Activated T-cell treated with anti-CD3 and anti-CD28 coated beads for 48 hours (primary cell): ENCODE results near the gene BCAR3.

Experiments
- DNase-seq: peaks from one replicate; pipeline ENCODE4 v3.0.0-alpha.2; 2020; ENCODE audit warnings: low read depth

Gene BCAR3

DNA sequence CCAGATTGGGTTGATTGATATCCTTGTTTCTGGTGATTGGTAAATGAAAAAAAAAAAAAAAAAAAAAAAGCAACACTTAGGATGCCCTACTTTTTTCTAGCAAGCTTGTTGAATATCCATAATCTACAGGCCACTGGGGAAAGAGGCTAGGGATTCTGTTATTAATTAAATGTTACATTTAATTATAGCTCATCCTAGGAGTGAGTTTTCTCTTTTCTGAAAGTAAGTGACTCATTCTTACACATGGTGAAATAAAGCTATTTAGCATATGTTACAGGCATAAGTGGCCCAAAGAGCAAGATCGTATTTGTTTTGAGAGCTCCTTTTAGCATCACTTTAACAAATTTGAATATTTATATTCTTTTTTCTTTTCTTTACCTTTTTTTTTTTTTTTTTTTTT, 139.2 kb downstream of the BCAR3 start:
- DNase-seq, result no peak

DNA sequence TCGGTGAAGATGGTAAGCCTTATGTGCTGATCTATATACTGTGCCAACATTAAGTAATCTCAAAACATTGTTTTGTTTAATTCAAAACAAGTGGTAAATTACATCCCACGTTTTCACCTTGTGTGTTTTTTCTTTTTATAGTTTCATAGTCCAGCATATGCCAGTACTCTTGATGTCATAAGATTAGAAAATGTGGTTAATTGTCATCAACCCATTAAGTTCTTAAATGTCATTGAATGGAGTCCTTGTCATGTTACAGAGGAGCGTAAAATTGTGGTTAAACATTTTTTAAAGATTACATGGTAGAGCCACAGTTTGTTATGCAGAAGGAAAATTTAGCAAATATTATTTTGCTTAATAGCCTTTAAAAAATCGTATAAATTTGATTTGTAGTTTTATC, 140.6 kb downstream of the BCAR3 start:
- DNase-seq, result no peak

DNA sequence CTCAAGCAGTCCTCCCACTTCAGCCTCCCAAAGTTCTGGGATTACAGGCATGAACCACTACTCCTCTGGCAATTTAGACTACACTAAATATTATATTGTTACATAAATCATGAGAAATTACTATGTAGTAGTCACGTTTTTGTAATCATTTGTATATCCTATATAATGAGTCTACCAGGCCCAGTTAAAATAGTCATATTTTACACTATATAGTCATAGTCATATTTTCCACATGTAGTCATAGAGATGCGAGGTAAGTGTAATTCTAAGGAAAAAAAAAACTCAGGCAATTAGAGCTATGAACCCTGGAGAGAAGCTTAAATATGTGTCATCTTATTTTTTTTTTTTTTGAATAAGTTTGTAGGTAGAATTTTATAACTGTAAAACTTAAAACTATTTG, 143.7 kb downstream of the BCAR3 start:
- DNase-seq, result no peak

DNA sequence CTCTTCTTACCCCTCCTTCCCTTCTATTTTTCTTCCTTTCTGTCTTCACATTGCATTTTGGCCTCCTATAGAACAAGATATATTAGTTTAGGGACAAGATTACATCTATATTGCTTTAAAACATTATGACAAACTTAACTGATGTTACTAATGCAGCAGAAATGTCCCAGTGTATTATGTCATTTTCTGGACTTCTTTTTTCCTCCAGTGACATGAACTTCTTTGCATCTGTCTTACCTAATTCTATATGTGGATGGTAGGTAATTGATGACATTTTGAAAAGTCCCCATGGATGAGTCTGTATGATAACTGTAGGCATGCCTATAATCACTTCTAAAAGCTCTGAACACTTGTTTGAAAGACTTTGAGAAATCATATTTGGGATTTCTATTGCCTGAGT, 144.2 kb downstream of the BCAR3 start:
- DNase-seq, result no peak

DNA sequence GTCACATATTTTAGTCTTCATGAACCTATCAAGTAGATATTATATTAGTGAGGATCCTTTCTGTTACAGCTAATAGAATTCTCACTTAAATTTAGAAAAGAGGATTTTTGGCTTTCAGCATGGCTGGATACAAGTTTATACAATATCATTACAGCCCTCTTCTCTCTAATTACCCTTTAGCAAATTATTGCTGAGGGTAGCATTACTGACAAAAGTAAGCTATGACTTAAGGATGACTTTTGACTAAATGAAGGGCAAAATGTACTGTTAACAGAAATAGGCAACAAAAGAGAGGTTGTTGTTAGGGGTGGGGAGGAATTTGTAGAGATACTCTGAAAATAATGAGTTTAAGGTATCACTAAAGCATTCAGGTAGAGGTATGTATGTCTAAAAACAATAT, 148.0 kb downstream of the BCAR3 start:
- DNase-seq, result no peak

DNA sequence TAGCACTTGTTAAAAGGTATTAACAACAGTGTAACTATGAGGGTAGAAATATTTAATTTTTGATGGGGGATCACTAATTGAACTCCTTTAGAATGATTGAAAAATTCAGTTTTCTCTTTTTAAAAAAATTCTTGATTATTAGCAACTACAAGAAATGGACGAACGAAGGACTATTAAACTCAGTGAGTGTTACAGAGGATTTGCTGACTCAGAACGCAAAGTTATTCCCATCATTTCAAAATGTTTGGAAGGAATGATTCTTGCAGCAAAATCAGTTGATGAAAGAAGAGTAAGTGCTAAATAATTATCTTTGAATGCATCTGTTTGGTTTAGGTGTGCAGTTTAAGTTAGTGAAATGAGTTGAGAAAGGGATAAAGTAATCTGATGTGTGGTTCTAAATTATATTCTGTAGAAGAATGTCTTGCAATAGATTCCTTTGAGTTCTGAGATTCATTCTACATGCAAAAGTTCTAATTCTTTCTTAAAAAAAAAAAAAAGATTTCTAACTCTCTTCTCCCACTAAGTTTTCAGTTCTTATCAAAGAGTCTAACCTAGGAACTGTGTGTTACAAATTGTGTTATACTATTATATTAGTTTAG, 148.8 kb downstream of the BCAR3 start:
- DNase-seq, result no peak

DNA sequence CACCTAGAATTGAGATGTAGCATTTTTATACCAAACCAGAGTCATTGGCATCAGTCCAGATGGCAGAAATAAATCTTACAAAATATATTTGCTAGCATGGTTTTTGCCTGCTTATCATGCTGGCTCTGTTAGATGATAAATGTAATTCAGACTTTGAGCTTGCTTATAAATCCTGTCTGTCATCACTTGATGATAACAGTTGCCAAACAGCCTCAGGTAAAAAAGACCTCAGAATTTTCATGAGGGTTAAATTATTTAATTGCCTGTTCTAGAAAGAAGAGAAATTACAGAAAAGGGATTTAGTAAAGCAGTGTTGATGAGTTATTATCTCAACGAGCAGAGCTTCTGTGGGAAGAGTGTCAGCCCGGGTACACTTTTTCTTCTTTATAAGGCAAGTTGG, 150.4 kb downstream of the BCAR3 start:
- DNase-seq, result no peak

DNA sequence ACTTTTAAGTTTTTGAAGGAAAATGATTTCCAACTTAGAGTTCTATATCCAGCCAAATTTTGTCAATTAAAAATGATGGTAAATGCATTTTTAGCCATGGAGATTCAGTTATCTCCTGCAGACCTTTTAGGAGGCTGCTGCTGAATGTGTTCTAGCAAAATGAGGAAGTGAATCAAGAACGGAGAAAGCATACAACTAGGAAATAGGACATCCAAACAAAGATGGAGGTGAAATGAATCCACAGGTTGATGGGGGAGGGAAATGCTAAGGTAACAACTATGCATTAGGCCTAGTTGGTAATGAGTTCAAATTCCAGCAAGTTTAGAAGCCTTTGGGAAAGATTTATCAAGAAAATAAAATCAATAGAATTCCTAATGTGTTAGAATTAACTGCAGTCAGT, 153.2 kb downstream of the BCAR3 start:
- DNase-seq, result no peak

DNA sequence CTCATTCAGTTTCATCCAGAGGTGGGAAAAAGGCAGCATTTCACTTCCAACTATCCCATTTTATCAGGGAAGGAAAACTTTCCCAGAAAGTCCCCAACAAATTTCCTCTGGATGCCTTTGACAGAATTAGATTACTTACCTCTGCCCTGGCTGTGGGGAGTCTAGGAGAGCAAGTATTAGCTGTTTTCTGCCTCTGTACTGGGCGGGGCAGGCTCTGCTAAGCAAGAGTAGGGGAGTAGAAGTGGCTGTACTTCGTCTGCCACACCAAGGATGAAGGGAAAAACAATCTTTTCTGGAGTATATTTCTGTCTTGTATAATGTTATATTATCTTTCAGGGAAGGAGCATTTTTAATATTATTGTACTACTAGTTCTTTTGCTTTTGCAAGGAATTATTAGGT, 155.2 kb downstream of the BCAR3 start:
- no peak for DNase-seq

DNA sequence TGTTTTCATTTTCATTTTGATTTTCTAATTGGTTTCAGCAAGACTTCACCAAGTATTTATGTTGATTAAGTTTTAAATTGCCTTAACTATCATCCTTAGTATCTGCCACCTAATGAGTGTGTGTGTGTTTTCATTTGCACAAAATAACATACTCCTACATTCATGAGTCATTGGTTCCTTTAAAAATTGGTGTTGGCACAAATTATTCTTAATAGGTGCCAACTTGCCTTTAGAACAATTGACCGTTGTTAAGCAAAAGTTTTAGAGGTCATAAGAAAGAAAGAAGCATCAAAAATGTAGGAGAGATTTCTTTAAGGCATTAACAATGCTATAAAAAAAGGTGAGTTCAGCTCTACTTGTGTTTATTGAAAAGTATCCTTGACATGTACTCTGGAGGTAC, 156.2 kb downstream of the BCAR3 start:
- no peak for DNase-seq

DNA sequence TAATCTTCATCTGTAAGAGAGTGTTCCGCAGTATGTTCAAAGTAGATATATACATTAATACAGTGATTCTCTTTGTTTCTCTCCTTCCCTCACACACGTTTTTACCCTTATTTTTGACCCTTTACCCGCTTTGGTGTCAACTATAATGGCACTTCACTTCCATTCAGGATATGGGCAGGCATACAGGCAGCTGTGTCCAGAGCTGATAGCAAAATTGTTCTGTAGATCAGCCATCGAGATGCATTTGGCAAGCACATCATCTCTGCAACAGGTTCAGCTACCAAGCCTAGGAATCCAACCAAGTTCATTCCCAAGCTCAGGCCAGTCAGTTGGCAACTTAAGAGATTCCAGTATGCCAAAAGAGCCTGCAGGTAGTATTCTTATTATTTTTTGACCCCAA, 158.9 kb downstream of the BCAR3 start:
- no peak for DNase-seq

DNA sequence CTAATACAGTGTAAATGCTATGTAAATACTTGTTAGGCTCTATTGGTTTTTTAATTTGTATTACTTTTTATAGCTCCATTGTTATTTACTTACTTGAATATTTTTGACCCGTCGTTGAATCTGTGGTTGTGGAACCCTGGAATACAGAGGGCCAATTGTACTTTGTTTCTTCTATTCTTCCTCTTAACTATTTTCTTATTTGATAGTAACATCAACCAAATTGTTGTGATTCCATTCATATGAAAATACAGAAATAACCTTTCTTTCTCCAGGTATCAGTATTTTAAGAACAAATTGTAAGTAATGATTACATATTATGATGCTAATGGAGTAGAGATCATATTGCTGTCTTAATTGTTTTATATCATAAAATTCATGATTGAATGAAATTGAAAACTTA, 160.0 kb downstream of the BCAR3 start:
- DNase-seq, result no peak

DNA sequence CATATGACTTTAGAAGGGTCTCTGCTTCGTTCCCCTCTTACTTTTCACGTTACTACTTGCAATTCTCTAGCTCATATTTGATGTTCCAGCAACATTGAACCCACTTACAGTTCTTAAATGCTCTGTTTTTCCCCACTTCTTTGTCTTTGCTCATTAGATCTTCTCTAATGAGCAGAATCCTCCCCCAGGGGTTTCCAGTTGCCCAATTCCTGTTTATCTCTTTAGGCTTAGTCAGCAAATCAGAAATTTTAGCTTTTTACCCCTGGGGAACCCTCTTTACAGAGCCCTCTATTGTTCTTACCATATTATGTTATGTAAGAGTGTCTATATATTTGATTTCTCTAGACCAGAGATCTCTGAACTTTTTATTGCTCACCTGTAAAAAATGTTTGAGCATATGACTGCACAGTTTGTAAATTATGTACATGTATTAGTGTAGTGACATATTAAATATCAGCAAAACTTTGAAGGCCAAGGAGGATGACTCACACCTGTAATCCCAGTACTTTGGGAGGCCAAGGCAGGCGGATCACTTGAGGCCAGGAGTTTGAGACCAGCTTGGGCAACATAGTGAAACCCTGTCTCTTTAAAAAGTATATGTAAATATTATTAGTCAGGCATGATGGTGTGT, 162.3 kb downstream of the BCAR3 start:
- no peak for DNase-seq

DNA sequence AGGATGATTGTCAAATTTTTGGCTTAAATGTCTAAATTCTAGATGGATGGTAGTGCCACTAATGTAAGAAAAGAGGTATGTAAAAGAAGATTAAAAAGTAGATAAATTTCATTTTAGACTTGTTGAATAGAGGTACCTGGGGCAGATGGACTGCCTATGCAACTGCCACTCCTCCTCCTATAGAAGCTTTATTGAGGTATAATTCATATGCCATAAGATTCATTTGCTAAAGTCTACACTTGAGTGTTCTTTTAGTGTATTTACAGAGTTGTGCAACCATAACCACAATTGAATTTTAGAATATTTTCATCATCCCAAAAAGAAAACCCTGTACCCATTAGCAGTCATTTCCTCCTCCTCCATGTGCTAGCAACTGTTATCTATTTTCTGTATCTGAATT, 163.1 kb downstream of the BCAR3 start:
- DNase-seq, result no peak

DNA sequence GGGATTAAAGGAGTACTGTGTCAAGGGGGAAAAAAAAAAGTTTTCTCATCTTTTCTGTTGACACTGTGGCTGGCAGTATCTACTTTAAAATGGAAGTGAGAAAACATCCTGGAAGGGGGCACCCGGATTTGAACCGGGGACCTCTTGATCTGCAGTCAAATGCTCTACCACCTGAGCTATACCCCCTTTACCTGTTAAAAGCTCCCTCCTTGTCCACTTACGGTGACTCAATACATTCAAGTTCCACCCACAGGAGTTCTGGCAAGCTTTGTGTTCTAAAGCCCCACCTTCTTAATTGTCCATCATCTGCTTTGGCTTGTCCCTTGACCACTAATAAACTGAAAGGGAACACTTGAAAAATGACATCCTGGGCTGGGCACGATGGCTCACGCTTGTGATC, 165.5 kb downstream of the BCAR3 start:
- no peak for DNase-seq
